Measurements from ENCODE around the gene BCAS1.

The BCAS1 gene

GRCh38 chr20:53960579-53961272 lies 109.7 kb downstream of the BCAS1 start:
- no peak for DNase-seq (ENCODE audit: low spot score)

- DNase-seq (ENCODE audit: low spot score), result no peak
These were observed 110.3 kb downstream of the BCAS1 start for GRCh38 chr20:53959911-53960578.

GRCh38 chr20:53958260-53958659 lies 112.1 kb downstream of the BCAS1 start:
- DNase-seq (ENCODE audit: low spot score), result no peak

- DNase-seq (ENCODE audit: low spot score), result no peak
These were observed 112.8 kb downstream of the BCAS1 start for GRCh38 chr20:53957451-53958172.

- DNase-seq (ENCODE audit: low spot score), result no peak
These were observed 114.2 kb downstream of the BCAS1 start for GRCh38 chr20:53956013-53956715.

- DNase-seq (ENCODE audit: low spot score), result no peak
These were observed 115.4 kb downstream of the BCAS1 start for GRCh38 chr20:53954723-53955658.

GRCh38 chr20:53952528-53953096 lies 117.8 kb downstream of the BCAS1 start:
- DNase-seq (ENCODE audit: low spot score), result no peak

GRCh38 chr20:53950578-53950977 lies 119.8 kb downstream of the BCAS1 start:
- no peak for DNase-seq (ENCODE audit: low spot score)

- DNase-seq (ENCODE audit: low spot score), result no peak
These were observed 120.4 kb downstream of the BCAS1 start for GRCh38 chr20:53950031-53950430.

- no peak for DNase-seq (ENCODE audit: low spot score)
These were observed 121.0 kb downstream of the BCAS1 start for GRCh38 chr20:53949319-53949839.

- DNase-seq (ENCODE audit: low spot score), result no peak
These were observed 121.7 kb downstream of the BCAS1 start for GRCh38 chr20:53948383-53949318.

- no peak for DNase-seq (ENCODE audit: low spot score)
These were observed 122.7 kb downstream of the BCAS1 start for GRCh38 chr20:53947501-53948195.

GRCh38 chr20:53946106-53946505 lies 124.3 kb downstream of the BCAS1 start:
- no peak for DNase-seq (ENCODE audit: low spot score)

GRCh38 chr20:53945478-53945877 lies 124.9 kb downstream of the BCAS1 start:
- DNase-seq (ENCODE audit: low spot score), result no peak

GRCh38 chr20:53944796-53945195 lies 125.6 kb downstream of the BCAS1 start:
- no peak for DNase-seq (ENCODE audit: low spot score)

- no peak for DNase-seq (ENCODE audit: low spot score)
These were observed 126.7 kb downstream of the BCAS1 start for GRCh38 chr20:53943522-53944291.

GRCh38 chr20:53942973-53943372 lies 127.4 kb downstream of the BCAS1 start:
- DNase-seq (ENCODE audit: low spot score), result no peak

- no peak for DNase-seq (ENCODE audit: low spot score)
These were observed 128.0 kb downstream of the BCAS1 start for GRCh38 chr20:53942472-53942816.
